Mucosa of descending colon (tissue), 3 donors: Measurements from ENCODE around the gene SYNPR. TPM values are rescaled to one million over a fixed set of nuclear protein-coding genes. Genes with fewer than 3 reads are reported as not detected.

Source experiments
- ATAC-seq: fragments of 200-7000 bp; cut with Tn5 transposase; one replicate; pipeline ENCODE4 v1.9.1; 2020; ENCODE audit warnings: mild to moderate bottlenecking, moderate library complexity
- DNase-seq, 3 donors: peaks; one replicate each; pipeline ENCODE4 v3.0.0-alpha.2; 2020
- H3K36me3 ChIP-seq: fragments of 200-600 bp; one replicate; pipeline ENCODE4 v1.8.0; 2021; ENCODE audit warnings: low read depth, mild to moderate bottlenecking
- H3K4me1 ChIP-seq: fragments of 200-600 bp; one replicate; pipeline ENCODE4 v1.8.0; 2021; ENCODE audit warnings: low read depth, mild to moderate bottlenecking
- H3K4me3 ChIP-seq: fragments of 200-600 bp; one replicate; pipeline ENCODE4 v1.8.0; 2021; ENCODE audit warnings: mild to moderate bottlenecking
- H3K9me3 ChIP-seq: fragments of 200-600 bp; one replicate; pipeline ENCODE4 v1.8.0; 2021; ENCODE audit warnings: mild to moderate bottlenecking
- intact Hi-C, 2 donors: fragments of 100-400 bp; cut with DNase I in 1 of 2; cut with micrococcal nuclease in 1 of 2; formaldehyde crosslinking; loops; one replicate each; pipeline versions ENCODE4 v1.11.0 to v1.11.1; 2022; cut with DNase I, micrococcal nuclease
- total RNA-seq, 3 donors: library from RNA; stranded (reverse); fragmentation: NEBNext Ultra II Directional in 2 of 3; extraction: Animal tissue kit (Norgen Biotek cat#: 25700) in 2 of 3; gene quantifications; one replicate each; pipeline versions ENCODE4 v1.2.1 to v1.2.4, GENCODE V29; 2021 to 2023
- TF ChIP-seq, protein P1 (sequence below): fragments of 200-600 bp; IDR thresholded peaks from one replicate; pipeline ENCODE4 v1.8.0; 2022; ENCODE audit warnings: antibody characterized with exemption, mild to moderate bottlenecking
- donor health status: DM: no; HTN: no; CAD: no; lungs with moderate emphysema.
- donor health status: DM: no; HTN: no; CAD: no.
- donor health status: DM: no; HTN: yes; CAD: no.

Gene SYNPR
- total RNA-seq, 3 donors from 2014 or later = not detected

DNA sequence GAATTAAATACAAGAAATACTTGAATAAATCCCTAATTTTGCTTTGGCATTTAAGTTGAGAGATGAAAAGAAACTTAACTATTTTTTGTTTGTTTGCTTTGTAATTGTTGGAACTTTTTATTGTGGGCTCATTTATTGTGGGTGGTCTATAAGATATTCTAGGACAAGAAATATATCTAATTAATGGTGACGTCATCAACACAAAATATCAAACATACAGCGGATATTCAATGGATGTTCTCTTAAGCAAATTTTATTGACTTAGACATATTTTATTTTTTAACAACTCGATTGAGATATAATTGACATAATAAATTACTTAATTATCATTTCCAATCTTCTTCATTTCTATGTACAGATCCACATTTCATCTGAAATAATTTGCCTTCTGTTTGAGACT, 30.0 kb downstream of the SYNPR start:
- no peaks in the 10 kb centered on the region for H3K4me1 ChIP-seq
- DNase-seq = no peak
- H3K36me3 ChIP-seq = no peaks in the 10 kb centered on the region
- H3K4me3 ChIP-seq = no peak overlapping the region
- no peak for ATAC-seq
- TF ChIP-seq, protein P1, sequence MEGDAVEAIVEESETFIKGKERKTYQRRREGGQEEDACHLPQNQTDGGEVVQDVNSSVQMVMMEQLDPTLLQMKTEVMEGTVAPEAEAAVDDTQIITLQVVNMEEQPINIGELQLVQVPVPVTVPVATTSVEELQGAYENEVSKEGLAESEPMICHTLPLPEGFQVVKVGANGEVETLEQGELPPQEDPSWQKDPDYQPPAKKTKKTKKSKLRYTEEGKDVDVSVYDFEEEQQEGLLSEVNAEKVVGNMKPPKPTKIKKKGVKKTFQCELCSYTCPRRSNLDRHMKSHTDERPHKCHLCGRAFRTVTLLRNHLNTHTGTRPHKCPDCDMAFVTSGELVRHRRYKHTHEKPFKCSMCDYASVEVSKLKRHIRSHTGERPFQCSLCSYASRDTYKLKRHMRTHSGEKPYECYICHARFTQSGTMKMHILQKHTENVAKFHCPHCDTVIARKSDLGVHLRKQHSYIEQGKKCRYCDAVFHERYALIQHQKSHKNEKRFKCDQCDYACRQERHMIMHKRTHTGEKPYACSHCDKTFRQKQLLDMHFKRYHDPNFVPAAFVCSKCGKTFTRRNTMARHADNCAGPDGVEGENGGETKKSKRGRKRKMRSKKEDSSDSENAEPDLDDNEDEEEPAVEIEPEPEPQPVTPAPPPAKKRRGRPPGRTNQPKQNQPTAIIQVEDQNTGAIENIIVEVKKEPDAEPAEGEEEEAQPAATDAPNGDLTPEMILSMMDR = no peak
- intact Hi-C loops = no loop called here
- H3K9me3 ChIP-seq = no peaks in the 10 kb centered on the region

GRCh38 chr3:63309768-63310167, 31.7 kb downstream of the SYNPR start:
- DNase-seq = no peak
- intact Hi-C loops = no loop called here
- H3K9me3 ChIP-seq = no peaks in the 10 kb centered on the region
- ATAC-seq = no peak
- TF ChIP-seq, protein P1 = no peak
- H3K4me1 ChIP-seq = no peaks in the 10 kb centered on the region
- H3K4me3 ChIP-seq = no peak overlapping the region
- H3K36me3 ChIP-seq = no peaks in the 10 kb centered on the region

- intact Hi-C loops = no loop called here
- Histone ChIP-seq H3K9me3 (no peaks in the 10 kb centered on the region), H3K4me3 (no peak overlapping the region), H3K36me3 (no peaks in the 10 kb centered on the region), H3K4me1 (no peaks in the 10 kb centered on the region)
- TF ChIP-seq, protein P1 = no peak
- ATAC-seq = no peak
- no peak for DNase-seq
Measured at GRCh38 chr3:63323766-63324165, 45.7 kb downstream of the SYNPR start.

- no peak overlapping the region for H3K4me3 ChIP-seq
- intact Hi-C loops = no loop called here
- ATAC-seq = no peak
- no peaks in the 10 kb centered on the region for H3K9me3 ChIP-seq
- TF ChIP-seq, protein P1 = no peak
- no peak for DNase-seq
- H3K36me3 ChIP-seq = no peaks in the 10 kb centered on the region
- no peaks in the 10 kb centered on the region for H3K4me1 ChIP-seq
Measured at GRCh38 chr3:63324621-63325020, 46.5 kb downstream of the SYNPR start.

GRCh38 chr3:63325386-63325785, 47.3 kb downstream of the SYNPR start:
- no peak for ATAC-seq
- TF ChIP-seq, protein P1 = no peak
- Histone ChIP-seq H3K36me3 (no peaks in the 10 kb centered on the region), H3K4me1 (no peaks in the 10 kb centered on the region), H3K9me3 (no peaks in the 10 kb centered on the region), H3K4me3 (no peak overlapping the region)
- intact Hi-C loops = no loop called here
- DNase-seq = no peak

- no peak for ATAC-seq
- no peak overlapping the region for H3K4me3 ChIP-seq
- TF ChIP-seq, protein P1 = no peak
- H3K9me3 ChIP-seq = no peaks in the 10 kb centered on the region
- intact Hi-C loops = no loop called here
- no peak for DNase-seq
- H3K4me1 ChIP-seq = no peaks in the 10 kb centered on the region
- no peaks in the 10 kb centered on the region for H3K36me3 ChIP-seq
Measured at GRCh38 chr3:63328365-63328764, 50.3 kb downstream of the SYNPR start.
